Lower leg skin (tissue), 4 donors: ENCODE data around the gene DNAJC28. TPM values are rescaled to one million over a fixed set of nuclear protein-coding genes. Genes with fewer than 3 reads are reported as not detected.

Source experiments
- DNase-seq, 2 donors: peaks; one replicate each; pipeline ENCODE4 v3.0.0-alpha.2; 2019; ENCODE audit warnings: low spot score in 2 of 2
- H3K4me3 ChIP-seq: fragments of 200-600 bp; sonication (generic); 2 replicates; pipeline ENCODE4 v1.5.1; 2017; ENCODE audit warnings: mild to moderate bottlenecking, low read depth; ENCODE audit not compliant: poor library complexity, severe bottlenecking
- POLR2A ChIP-seq, 2 donors: fragments of 450-650 bp; IDR thresholded peaks; one replicate each; pipeline ENCODE4 v1.6.1; 2016 to 2017; ENCODE audit warnings: antibody characterized with exemption in 2 of 2, mild to moderate bottlenecking in 1 of 2, moderate library complexity in 1 of 2
- WGBS, 2 donors: methylation state at CpG; one replicate each; pipeline ENCODE4 v1.1.5; 2018; 5-methylcytosine and 5-hydroxymethylcytosine counted together
- intact Hi-C: fragments of 100-400 bp; cut with DNase I; formaldehyde crosslinking; loops from one replicate; pipeline ENCODE4 v1.15.0; 2023; ENCODE audit warnings: low total_unique reads
- total RNA-seq, 4 donors: library from RNA; depleted of rRNA; stranded (reverse); fragments of >200 nt; gene quantifications; one replicate each; pipeline ENCODE4 v1.1.0, GENCODE V29; 2016
- TF ChIP-seq, protein P1 (sequence below), 3 donors: fragments of 450-650 bp; IDR thresholded peaks; one replicate each; pipeline ENCODE4 v1.5.1; 2016; ENCODE audit warnings: antibody characterized with exemption in 3 of 3, mild to moderate bottlenecking in 3 of 3, moderate library complexity in 2 of 3

DNAJC28 gene
- total RNA-seq, 4 donors from 2014 or later, result 0.08 to 2.3 (median 0.40) TPM

DNA sequence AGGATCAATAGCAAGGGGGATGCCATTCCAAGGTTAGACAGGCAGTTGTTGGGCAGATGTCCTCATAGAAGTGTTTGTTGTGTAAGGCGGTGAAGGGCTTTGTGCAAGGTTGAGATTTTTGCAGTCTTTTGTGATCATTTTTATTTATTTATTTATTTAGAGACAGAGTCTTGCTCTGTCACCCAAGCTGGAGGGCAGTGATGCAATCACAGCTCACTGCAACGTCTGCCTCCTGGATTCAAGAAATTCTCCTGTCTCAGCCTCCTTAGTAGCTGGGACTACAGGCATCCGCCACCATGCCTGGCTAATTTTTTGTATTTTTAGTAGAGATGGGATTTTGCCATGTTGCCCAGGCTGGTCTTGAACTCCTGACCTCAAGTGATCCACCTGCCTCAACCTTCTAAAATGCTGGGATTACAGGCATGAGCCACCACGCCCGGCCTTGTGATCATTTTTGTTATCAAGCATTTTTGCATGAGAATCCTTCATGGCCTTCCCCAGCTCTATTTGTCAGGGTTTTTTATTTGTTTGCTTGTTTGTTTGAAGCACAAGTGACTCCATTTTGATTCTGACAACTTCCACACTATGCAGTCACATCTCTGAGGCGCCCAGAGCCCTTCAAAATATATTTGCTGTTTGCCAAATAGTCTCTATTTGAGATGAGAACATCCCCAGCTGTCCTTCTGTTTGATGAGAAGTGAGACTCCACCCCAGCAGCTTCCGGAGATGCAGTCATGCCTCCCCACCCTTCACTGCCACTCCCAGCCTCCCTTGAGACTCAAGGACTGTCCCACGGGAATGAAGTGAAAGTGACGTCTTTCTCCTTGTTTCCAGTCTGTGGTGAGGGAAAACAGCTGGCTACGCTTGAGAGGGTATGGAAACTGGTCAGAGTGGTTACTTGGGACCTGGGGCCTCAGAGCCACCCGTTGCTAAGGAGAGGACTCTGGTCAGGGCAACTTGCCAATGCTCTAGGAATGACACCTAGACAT is 49.7 kb downstream of the DNAJC28 start:
- DNase-seq, result peak in 1 of 2 donors; percentile 76
- TF ChIP-seq, protein P1, sequence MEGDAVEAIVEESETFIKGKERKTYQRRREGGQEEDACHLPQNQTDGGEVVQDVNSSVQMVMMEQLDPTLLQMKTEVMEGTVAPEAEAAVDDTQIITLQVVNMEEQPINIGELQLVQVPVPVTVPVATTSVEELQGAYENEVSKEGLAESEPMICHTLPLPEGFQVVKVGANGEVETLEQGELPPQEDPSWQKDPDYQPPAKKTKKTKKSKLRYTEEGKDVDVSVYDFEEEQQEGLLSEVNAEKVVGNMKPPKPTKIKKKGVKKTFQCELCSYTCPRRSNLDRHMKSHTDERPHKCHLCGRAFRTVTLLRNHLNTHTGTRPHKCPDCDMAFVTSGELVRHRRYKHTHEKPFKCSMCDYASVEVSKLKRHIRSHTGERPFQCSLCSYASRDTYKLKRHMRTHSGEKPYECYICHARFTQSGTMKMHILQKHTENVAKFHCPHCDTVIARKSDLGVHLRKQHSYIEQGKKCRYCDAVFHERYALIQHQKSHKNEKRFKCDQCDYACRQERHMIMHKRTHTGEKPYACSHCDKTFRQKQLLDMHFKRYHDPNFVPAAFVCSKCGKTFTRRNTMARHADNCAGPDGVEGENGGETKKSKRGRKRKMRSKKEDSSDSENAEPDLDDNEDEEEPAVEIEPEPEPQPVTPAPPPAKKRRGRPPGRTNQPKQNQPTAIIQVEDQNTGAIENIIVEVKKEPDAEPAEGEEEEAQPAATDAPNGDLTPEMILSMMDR (IDR thresholded peaks at IDR 0.05), result no peak
- no peak for TF ChIP-seq POLR2A (IDR thresholded peaks at IDR 0.05)
- WGBS, 2 donors, result 49 to 53% methylated on average over 11 of the region's 11 CpGs
- no peak overlapping the region for H3K4me3 ChIP-seq
- intact Hi-C loops, result loop anchor here (10.0 kb wide), 1 partner anchor 77 kb away; no protein-coding TSS in a partner anchor

Other genes starting within 250 kb of the DNAJC28 start
- gene IL10RB, start 225.3 kb downstream of the DNAJC28 start, total RNA-seq, result 10 to 100 TPM; 27.6 to 33.3 (median 30.2) TPM
- gene IFNAR1, start 166.7 kb downstream of the DNAJC28 start, total RNA-seq, result 10 to 100 TPM; 17.0 to 19.4 (median 19.0) TPM
- 10 to 100 TPM; 46.7 to 74.1 (median 60.9) TPM for gene IFNGR2, start 88.3 kb downstream of the DNAJC28 start, total RNA-seq
- 10 to 100 TPM; 36.4 to 48.7 (median 38.2) TPM for gene TMEM50B, start 11.7 kb downstream of the DNAJC28 start, total RNA-seq
- gene GART, start 50.4 kb upstream of the DNAJC28 start, total RNA-seq, result 10 to 100 TPM; 44.8 to 62.4 (median 57.3) TPM
- 100 to 1,000 TPM; 199 to 314 (median 256) TPM for gene SON, start 51.3 kb upstream of the DNAJC28 start, total RNA-seq
- 10 to 100 TPM in 1 of 4 donors, 1 to 10 TPM in 3; 6.2 to 14.4 (median 7.0) TPM for gene DONSON, start 97.0 kb upstream of the DNAJC28 start, total RNA-seq
- gene CRYZL1, start 150.0 kb upstream of the DNAJC28 start, total RNA-seq, result 10 to 100 TPM; 12.8 to 34.2 (median 15.0) TPM
- 10 to 100 TPM; 17.4 to 39.5 (median 31.7) TPM for gene ITSN1, start 150.8 kb upstream of the DNAJC28 start, total RNA-seq